WI38 (cell line): Measurements from ENCODE around the gene PAX3.
A peak's percentile ranks its signal among the peaks of the same experiment; 100 is the strongest.

ENCODE experiments used
- H3K4me3 ChIP-seq: 2 replicates; pipeline ENCODE4 v1.5.1; 2011; ENCODE audit warnings: low read depth, mild to moderate bottlenecking, control low read depth, low read length
- TF ChIP-seq, protein P1 (sequence below): IDR thresholded peaks from 2 replicates; pipeline ENCODE4 v1.5.1; 2012; ENCODE audit warnings: low read depth, mild to moderate bottlenecking, control low read depth, low read length

PAX3 gene

DNA sequence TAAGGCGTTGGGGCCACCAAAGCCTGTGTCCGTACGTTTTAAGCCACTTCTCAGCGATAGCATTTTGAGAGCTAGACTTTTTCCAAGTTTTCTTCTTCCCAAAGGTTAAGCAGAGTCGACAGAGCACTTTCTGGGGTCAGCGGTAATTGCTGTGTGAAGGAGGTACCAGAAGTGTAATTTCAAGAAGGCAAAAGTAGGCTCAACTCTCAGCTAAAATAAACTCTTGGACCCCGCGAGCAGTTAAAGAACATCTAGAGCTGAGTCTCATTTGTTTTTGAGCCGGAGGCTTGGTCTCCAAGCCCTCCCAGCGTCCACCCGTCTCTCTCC, 1.9 kb upstream of the PAX3 start:
- TF ChIP-seq, protein P1, sequence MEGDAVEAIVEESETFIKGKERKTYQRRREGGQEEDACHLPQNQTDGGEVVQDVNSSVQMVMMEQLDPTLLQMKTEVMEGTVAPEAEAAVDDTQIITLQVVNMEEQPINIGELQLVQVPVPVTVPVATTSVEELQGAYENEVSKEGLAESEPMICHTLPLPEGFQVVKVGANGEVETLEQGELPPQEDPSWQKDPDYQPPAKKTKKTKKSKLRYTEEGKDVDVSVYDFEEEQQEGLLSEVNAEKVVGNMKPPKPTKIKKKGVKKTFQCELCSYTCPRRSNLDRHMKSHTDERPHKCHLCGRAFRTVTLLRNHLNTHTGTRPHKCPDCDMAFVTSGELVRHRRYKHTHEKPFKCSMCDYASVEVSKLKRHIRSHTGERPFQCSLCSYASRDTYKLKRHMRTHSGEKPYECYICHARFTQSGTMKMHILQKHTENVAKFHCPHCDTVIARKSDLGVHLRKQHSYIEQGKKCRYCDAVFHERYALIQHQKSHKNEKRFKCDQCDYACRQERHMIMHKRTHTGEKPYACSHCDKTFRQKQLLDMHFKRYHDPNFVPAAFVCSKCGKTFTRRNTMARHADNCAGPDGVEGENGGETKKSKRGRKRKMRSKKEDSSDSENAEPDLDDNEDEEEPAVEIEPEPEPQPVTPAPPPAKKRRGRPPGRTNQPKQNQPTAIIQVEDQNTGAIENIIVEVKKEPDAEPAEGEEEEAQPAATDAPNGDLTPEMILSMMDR, result no peak
- no peak overlapping the region for H3K4me3 ChIP-seq

DNA sequence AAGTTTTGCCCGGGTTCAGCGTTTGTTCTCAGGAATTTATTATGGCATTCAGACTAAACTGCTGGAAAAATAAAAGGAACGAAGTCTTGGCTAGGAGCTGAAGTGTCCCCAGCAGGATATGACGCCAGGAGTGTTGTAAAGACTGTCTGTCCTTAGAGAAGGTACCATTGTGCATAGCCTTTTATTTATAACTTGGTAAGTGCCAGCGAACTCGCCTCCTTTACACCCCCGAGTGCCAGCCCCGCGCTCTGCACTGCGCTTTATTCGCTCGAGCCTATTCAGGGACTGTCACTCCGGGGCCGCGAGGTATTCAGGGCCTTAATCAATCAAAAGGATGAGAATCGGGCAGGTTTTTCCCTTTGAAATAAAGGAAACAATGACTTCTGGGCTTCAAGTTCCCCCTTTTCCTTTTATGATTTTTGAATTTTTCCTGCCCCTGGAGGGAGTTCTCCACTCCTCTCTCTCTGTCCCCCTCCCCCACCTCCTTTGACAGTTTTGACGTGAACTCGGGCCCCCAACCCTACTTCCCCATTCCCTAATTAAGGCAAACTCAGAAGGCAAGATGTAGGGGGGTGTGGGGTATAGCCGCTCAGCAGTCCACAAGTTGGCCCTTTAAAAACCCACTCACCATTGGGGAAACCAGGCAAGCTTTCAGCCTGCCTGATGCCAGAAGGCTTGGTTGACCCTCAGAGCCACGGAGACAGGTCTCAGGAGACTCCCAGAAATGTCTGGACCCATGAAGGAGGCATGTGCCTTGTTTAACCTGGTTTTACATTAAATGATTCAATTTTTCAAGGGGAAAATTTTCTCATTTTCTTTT, 1.3 kb upstream of the PAX3 start:
- H3K4me3 ChIP-seq, result no peak overlapping the region
- TF ChIP-seq, protein P1, result no peak

DNA sequence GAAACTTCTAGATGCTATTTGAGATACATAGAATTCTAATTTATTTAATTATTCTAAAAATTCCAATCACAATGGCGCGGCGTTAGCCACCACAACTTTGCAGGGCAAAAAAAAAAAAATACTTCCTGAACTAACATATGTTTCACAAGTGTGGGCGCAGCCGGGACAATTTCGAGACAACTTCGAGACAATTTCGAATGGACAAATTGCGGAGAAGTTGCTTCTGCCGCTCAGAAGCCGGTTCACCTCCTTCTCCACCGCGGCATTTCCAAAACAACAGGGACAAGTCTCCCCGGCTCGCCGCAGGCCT, 842 bp downstream of the PAX3 start:
- TF ChIP-seq, protein P1, result no peak
- H3K4me3 ChIP-seq, result no peak overlapping the region

DNA sequence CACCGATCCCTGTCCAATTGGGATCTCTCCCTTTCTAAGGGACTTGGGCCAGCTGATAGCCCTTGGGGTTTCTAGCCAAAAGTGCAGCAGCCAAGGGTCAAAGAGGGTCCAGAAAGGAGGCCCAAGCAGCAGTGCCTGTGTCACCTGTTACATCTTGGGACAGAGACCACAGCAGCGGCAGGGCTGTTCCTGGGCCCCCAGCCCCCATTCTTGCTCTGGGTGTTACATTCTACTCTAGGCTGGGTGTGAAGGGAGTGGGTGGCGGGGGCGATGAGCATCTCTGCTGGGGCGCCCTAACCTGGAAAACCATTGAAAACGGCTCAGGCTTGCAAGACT, 1.2 kb downstream of the PAX3 start:
- TF ChIP-seq, protein P1, result no peak
- no peak overlapping the region for H3K4me3 ChIP-seq

DNA sequence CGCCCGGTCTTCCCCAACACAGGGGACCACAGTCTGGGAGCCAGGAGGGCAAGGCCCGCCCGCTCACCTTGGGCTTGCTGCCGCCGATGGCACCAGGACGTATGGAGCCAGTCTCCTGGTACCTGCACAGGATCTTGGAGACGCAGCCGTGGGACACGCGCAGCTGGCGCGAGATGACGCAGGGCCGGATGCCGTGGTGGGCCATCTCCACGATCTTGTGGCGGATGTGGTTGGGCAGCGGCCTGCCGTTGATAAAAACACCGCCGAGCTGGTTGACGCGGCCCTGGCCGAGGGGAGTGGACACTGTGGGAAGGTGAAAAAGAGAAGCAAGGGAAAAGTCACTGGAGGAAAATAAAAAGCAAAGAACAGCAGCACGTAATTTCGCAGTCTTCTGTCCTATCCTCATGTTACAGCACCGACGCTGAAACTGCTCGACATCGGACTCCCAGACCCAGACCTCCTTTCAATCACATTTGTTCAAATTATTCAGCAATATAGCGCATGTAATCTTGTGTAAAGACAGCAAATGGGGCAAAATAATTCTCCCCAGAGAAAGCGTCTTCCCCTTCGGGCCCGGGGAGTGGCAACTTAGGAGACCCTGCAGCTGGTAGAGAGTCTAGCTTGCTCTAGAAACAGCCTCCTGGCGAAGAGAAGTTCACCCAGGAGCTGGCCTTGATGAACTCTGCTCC, 1.7 kb downstream of the PAX3 start:
- TF ChIP-seq, protein P1, result no peak
- H3K4me3 ChIP-seq, result no peak overlapping the region

DNA sequence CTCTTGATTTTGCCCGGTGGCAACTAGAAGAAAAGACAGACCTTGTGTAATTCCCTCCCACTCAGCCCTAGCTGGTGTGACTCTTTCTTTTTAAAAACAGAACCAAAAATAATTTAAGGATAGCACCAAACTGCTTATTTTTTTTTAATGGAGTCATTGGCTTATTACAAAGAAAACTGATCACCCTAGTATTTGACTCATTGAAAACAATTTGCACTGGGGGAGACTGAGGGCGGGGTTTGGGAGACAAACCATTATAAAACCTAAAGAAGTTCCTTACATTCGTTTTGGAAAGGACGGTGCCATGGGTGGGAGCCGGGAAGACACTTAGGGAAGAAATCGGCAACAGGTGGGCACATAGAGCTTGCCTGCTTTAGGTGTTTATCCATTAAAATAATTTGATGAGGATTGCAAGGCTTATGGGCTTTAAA, 2.5 kb downstream of the PAX3 start:
- TF ChIP-seq, protein P1, result no peak
- H3K4me3 ChIP-seq, result peak overlapping the region; percentile 51

DNA sequence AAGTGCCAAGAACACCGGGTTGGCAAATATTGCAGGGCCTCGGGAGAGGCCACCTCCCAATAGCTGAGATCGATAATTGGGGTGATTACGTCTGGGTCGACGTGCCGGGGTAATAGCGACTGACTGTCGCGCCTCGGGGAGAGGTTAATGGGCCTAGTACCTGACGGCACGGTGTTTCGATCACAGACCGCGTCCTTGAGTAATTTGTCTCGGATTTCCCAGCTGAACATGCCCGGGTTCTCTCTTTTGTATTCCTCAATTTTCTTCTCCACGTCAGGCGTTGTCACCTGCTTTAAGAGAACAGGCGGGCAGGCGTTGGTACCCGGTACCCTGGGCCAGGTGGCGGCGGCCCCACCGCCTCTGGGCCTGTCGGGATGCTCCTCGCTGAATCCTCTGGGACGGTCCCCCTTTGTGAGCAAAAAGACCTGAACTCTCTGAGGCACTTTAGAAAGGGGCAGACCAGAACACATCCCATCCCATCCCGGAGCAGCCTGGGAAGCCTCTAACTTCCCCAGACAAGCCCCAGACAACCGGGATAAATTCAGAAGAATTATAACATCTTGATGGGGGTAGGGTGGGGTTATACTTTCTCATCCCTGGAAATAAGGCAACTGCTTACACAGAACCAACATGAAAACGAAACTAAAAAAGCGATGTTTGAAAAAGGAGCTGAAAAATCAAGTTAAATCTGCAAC, 3.3 kb downstream of the PAX3 start:
- peak overlapping the region; percentile 51 for H3K4me3 ChIP-seq
- TF ChIP-seq, protein P1, result no peak
